Activated T-cell treated with anti-CD3 and anti-CD28 coated beads, Interleukin-2, amount 50 U/mL, for 48 hours (primary cell): Measurements from ENCODE around the gene PLK4.
"Not testable (repeated sequence)": the region's sequence is repeated elsewhere in the genome, so short reads cannot be mapped to it uniquely, and the experiment has no call there.

Experiments
- DNase-seq, 2 experiments: peaks; one replicate each; pipeline ENCODE4 v3.0.0-alpha.2; 2020

PLK4 gene

DNA sequence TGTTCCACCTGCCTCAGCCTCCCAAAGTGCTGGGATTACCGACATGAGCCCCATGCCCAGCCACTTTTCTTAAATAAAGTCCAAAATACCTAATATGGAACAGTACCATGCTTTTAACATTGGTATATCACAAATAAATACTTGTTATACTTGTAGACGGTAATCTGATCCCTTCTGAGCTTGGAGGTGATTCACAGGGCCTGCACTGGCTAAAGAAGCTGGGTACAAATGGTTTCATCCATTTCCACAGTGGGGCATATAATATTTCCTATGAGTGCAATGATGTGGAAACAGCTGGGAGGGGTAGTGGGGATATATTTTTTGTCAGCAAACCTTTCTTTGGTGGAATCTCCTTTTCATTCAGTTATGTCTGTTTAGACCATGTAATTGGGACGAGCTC, 35.8 kb downstream of the PLK4 start:
- DNase-seq = no peak

DNA sequence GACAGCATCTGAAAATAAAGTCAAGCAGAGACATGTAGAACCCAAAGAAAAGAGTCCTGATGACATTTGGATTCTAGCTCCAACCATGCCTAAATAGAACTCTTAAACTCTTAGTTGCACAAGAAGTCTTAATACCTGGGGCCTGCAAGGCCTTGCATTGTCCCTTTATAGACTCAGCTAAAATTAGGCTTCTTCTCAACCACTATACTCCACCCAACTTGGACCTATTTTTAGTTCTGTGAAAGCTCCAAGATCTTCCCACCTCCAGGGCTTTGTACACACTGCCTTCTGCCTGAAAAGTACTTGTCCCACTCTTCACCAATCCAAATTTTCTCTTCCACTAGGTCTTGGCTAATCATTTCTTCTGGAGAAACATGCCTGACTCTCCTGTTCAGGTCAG, 36.5 kb downstream of the PLK4 start:
- no peak for DNase-seq

DNA sequence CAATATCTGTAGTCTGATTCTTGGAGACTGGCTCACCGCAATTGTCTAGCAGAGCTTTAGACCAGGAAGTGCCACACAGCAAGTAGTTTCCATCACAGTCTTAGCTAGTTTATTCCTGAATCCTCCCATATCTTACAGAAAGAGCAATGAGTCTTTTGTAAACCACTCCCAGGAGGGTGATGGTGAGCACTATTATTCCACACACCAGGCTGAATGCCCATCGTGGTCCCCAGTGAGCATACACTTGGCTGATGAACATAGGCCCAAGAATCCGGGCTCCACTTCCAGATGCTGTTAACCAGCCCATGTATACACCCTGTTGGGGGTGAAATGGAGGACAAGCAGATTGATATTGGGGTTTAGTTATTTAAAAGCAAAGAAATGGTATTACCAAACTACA, 39.8 kb downstream of the PLK4 start:
- no peak for DNase-seq

DNA sequence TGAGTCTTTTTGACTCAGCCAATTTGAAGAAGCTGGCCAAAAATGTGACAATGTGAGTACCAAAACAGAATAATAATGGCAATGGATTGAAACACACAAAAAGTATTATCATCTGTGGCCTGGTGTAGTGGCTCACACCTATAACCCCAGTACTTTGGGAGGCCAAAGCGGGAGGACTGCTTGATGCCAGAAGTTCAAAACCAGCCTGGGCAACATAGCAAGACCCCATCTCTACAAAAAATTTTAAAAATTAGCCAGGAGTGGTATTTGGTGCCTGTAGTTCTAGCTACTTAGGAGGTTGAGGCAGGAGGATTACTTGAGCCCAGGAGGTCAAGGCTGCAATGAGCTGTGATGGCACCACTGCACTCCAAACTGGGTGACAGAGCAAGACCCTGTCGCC, 41.5 kb downstream of the PLK4 start:
- no peak for DNase-seq

DNA sequence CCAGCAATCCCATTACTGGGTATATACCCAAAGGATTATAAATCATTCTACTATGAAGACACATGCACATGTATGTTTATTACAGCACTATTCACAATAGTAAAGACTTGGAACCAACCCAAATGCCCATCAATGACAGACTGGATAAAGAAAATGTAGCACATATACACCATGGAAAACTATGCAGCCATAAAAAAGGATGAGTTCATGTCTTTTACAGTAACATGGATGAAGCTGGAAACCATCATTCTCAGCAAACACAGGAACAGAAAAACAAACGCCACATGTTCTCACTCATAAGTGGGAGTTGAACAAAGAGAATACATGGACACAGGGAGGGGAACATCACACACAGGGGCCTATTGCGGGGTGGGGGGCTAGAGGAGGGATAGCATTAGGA, 45.0 kb downstream of the PLK4 start:
- DNase-seq = not testable (repeated sequence)

DNA sequence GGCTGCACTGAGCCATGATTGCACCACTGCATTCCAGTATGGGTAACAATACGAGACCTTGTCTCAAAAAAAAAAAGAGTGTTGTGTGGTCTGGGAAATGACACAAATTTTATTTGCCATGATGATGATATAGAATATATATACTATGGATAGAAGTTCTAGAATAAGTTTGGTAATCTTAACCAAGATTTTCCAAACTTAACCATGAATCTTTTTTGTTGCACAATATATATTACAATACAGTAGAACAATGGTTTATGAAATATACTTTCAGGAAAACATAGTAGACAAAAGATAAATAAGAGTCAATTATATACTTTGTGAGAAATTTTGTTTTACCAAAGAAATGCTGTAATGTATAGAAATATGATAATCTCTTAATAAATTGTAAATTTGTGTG, 49.5 kb downstream of the PLK4 start:
- DNase-seq = no peak

DNA sequence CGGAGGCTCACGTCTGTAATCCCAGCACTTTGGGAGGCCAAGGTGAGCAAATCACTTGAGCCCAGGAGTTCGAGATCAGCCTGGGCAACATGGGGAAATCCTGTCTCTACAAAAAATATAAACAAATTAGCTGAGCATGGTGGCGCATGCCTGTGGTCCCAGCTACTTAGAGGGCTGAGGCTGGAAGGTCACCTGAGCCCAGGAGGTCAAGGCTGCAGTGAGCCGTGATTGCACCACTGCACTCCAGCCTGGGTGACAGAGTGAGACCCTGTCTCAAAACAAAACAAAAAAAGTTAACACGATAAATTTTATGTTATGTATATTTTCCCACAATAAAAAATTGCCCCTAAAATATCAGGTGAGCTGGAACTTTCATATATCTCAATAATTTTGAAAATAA, 51.1 kb downstream of the PLK4 start:
- not testable (repeated sequence) for DNase-seq

DNA sequence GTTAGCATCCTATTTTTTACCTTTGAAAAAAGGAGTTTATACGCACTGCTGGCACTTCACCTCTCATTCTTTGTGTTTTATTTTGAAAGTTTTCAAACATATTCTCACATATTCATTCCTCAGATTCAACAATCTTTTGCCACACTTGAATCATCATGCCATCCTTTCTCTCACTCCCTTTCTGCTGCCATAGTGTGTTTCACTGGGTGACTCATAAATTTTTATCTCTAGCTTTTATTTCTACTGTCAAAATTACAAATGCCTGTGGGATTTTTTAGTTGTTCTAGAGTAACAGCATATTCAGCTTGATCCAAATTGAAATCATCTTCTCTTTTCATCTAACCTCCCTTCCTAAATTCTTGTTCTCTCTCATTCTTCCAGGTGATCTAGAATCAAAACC, 56.3 kb downstream of the PLK4 start:
- no peak for DNase-seq
